Measurements from ENCODE around the gene CMIP.
"Not testable (repeated sequence)": the region's sequence is repeated elsewhere in the genome, so short reads cannot be mapped to it uniquely, and the experiment has no call there.

CMIP gene

DNA sequence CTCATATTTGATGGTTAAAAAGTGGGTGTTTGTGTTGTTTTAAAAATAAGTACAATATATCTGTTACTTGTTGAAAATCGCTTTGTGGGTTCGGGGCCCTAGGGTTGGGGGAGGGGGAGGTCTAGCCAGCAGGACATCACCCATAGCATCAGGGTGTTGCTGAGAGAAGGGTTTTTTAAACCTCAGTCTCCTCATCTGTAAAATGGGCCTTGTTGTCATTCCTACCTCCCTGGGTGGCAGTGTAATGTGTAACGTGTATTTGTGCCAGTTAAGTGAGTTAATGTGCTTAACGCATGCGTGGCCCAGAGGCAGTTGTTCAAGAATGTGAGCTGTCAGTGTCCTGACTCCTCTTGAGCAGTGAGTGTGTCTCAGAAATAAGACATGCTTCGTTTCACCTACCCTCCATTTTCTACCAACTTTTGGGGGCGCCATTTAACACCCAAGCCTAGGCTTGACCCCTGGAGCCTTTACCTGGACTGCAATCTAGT lies 129.0 kb downstream of the CMIP start:
- Histone ChIP-seq H3K27me3 (replicated peaks; ENCODE audit: control insufficient read depth, insufficient read depth, low read length, poor library complexity, severe bottlenecking) (no peaks in the 10 kb centered on the region), H3K27ac (ENCODE audit: insufficient read depth, low read length, poor library complexity, severe bottlenecking) (no peak overlapping the region), H3K4me3 (ENCODE audit: insufficient read depth, low read depth, low read length, poor library complexity, severe bottlenecking) (no peak overlapping the region), H3K36me3 (ENCODE audit: control insufficient read depth, insufficient read depth, low read length) (no peaks in the 10 kb centered on the region), H3K9me3 (ENCODE audit: control insufficient read depth, low read length) (no peaks in the 10 kb centered on the region), H3K4me1 (ENCODE audit: control insufficient read depth, insufficient read depth, low read length, poor library complexity, severe bottlenecking) (no peaks in the 10 kb centered on the region)
- no peak for DNase-seq

DNA sequence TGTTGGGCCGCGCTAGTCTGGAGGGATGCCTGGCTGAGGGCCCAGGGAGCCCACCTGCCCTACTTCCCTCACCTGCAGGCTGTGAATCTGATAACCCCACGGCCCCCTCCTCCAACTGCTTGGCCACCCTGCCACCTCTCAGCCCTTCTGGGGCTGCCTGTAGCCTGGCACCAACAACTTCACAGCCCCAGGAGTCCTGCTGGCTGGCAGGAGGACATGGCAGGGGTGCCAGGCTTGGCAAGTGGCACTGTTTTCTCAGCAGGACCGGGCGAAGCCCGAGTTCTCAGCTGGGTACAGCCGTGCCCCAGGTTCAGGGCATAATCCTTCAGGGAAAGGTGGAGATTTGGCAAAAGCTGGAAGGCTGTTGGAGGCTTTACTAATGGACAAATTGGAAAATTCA lies 129.6 kb downstream of the CMIP start:
- Histone ChIP-seq H3K9me3 (ENCODE audit: control insufficient read depth, low read length) (no peaks in the 10 kb centered on the region), H3K4me1 (ENCODE audit: control insufficient read depth, insufficient read depth, low read length, poor library complexity, severe bottlenecking) (no peaks in the 10 kb centered on the region), H3K27ac (ENCODE audit: insufficient read depth, low read length, poor library complexity, severe bottlenecking) (no peak overlapping the region), H3K27me3 (replicated peaks; ENCODE audit: control insufficient read depth, insufficient read depth, low read length, poor library complexity, severe bottlenecking) (no peaks in the 10 kb centered on the region), H3K4me3 (ENCODE audit: insufficient read depth, low read depth, low read length, poor library complexity, severe bottlenecking) (no peak overlapping the region), H3K36me3 (ENCODE audit: control insufficient read depth, insufficient read depth, low read length) (no peaks in the 10 kb centered on the region)
- DNase-seq: no peak

DNA sequence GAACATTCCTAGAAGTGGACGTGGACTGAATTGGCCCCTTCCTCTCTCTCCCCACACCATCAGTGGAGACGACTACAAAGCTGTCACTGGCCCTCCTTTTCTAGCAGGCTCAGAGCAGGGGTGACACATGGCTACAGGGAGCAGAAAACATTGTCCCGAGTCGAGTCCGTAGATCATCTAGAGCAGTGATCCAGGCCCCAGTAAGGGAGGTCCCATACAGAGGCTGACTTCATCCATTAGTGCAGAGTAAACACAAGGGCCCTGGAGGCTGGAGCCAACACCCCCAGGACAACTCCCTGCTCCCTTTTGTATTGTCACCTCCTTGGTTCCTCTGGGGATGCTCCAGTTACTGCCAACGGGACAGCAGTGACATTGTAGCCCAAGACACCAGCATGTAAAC lies 130.7 kb downstream of the CMIP start:
- Histone ChIP-seq H3K4me1 (ENCODE audit: control insufficient read depth, insufficient read depth, low read length, poor library complexity, severe bottlenecking) (no peaks in the 10 kb centered on the region), H3K27me3 (replicated peaks; ENCODE audit: control insufficient read depth, insufficient read depth, low read length, poor library complexity, severe bottlenecking) (no peaks in the 10 kb centered on the region), H3K4me3 (ENCODE audit: insufficient read depth, low read depth, low read length, poor library complexity, severe bottlenecking) (no peak overlapping the region), H3K27ac (ENCODE audit: insufficient read depth, low read length, poor library complexity, severe bottlenecking) (no peak overlapping the region), H3K36me3 (ENCODE audit: control insufficient read depth, insufficient read depth, low read length) (no peaks in the 10 kb centered on the region), H3K9me3 (ENCODE audit: control insufficient read depth, low read length) (no peaks in the 10 kb centered on the region)
- DNase-seq: no peak

DNA sequence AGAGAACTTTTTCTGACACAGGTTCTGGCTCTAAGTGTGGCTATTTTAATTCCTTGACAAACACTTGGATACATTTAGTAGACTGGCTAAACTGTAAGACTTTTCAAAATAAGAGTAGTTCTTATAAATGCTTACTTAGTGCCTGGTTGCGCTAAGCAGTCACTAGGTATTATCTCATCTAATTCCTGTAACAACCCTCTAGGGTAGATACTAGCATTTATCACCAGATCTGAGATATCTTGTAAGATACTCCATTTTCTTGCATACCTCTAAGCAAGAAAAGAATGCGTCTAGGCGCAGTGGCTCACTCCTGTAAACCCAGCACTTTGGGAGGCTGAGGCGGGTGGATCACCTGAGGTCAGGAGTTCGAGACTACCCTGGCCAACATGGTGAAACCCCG lies 131.2 kb downstream of the CMIP start:
- Histone ChIP-seq H3K36me3 (ENCODE audit: control insufficient read depth, insufficient read depth, low read length) (no peaks in the 10 kb centered on the region), H3K9me3 (ENCODE audit: control insufficient read depth, low read length) (no peaks in the 10 kb centered on the region), H3K27me3 (replicated peaks; ENCODE audit: control insufficient read depth, insufficient read depth, low read length, poor library complexity, severe bottlenecking) (no peaks in the 10 kb centered on the region), H3K4me1 (ENCODE audit: control insufficient read depth, insufficient read depth, low read length, poor library complexity, severe bottlenecking) (no peaks in the 10 kb centered on the region), H3K27ac (ENCODE audit: insufficient read depth, low read length, poor library complexity, severe bottlenecking) (no peak overlapping the region), H3K4me3 (ENCODE audit: insufficient read depth, low read depth, low read length, poor library complexity, severe bottlenecking) (no peak overlapping the region)
- DNase-seq: no peak

DNA sequence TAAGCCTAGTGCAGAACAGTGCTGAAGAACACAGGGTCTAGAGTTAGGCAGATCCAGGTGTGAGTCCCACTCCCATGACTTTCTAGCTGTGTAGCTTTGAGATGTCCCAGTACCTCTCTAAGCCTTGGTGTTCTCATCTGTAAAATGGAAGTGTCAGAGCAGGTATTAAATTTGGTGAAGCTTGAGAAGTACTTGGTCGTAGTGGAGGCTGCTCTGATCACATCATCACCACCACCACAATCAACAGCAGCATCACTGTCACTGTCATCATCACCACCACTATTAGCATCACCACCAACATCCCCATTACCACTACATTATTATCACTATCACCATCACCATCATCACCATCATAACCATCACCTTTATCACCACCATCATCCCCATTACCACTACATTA lies 132.1 kb downstream of the CMIP start:
- H3K36me3 ChIP-seq (ENCODE audit: control insufficient read depth, insufficient read depth, low read length): no peaks in the 10 kb centered on the region
- no peaks in the 10 kb centered on the region for H3K27me3 ChIP-seq (replicated peaks; ENCODE audit: control insufficient read depth, insufficient read depth, low read length, poor library complexity, severe bottlenecking)
- no peaks in the 10 kb centered on the region for H3K9me3 ChIP-seq (ENCODE audit: control insufficient read depth, low read length)
- no peaks in the 10 kb centered on the region for H3K4me1 ChIP-seq (ENCODE audit: control insufficient read depth, insufficient read depth, low read length, poor library complexity, severe bottlenecking)
- no peak overlapping the region for H3K4me3 ChIP-seq (ENCODE audit: insufficient read depth, low read depth, low read length, poor library complexity, severe bottlenecking)
- H3K27ac ChIP-seq (ENCODE audit: insufficient read depth, low read length, poor library complexity, severe bottlenecking): no peak overlapping the region
- DNase-seq: no peak

- H3K36me3 ChIP-seq (ENCODE audit: control insufficient read depth, insufficient read depth, low read length): not testable (repeated sequence)
These were observed 132.7 kb downstream of the CMIP start for GRCh38 chr16:81577272-81577671.

GRCh38 chr16:81578076-81578475 lies 133.5 kb downstream of the CMIP start:
- Histone ChIP-seq H3K4me1 (ENCODE audit: control insufficient read depth, insufficient read depth, low read length, poor library complexity, severe bottlenecking) (no peaks in the 10 kb centered on the region), H3K4me3 (ENCODE audit: insufficient read depth, low read depth, low read length, poor library complexity, severe bottlenecking) (no peak overlapping the region), H3K27ac (ENCODE audit: insufficient read depth, low read length, poor library complexity, severe bottlenecking) (no peak overlapping the region), H3K9me3 (ENCODE audit: control insufficient read depth, low read length) (no peaks in the 10 kb centered on the region), H3K27me3 (replicated peaks; ENCODE audit: control insufficient read depth, insufficient read depth, low read length, poor library complexity, severe bottlenecking) (no peaks in the 10 kb centered on the region), H3K36me3 (ENCODE audit: control insufficient read depth, insufficient read depth, low read length) (no peaks in the 10 kb centered on the region)
- DNase-seq: no peak

More at GRCh38 chr16:81577272-81577671, 132.7 kb downstream of the CMIP start:
- not testable (repeated sequence) for DNase-seq; H3K9me3 ChIP-seq (ENCODE audit: control insufficient read depth, low read length); H3K27me3 ChIP-seq (replicated peaks; ENCODE audit: control insufficient read depth, insufficient read depth, low read length, poor library complexity, severe bottlenecking); H3K27ac ChIP-seq (ENCODE audit: insufficient read depth, low read length, poor library complexity, severe bottlenecking); H3K4me1 ChIP-seq (ENCODE audit: control insufficient read depth, insufficient read depth, low read length, poor library complexity, severe bottlenecking); H3K4me3 ChIP-seq (ENCODE audit: insufficient read depth, low read depth, low read length, poor library complexity, severe bottlenecking)

- Histone ChIP-seq H3K36me3 (ENCODE audit: control insufficient read depth, insufficient read depth, low read length) (no peaks in the 10 kb centered on the region), H3K4me1 (ENCODE audit: control insufficient read depth, insufficient read depth, low read length, poor library complexity, severe bottlenecking) (no peaks in the 10 kb centered on the region), H3K27me3 (replicated peaks; ENCODE audit: control insufficient read depth, insufficient read depth, low read length, poor library complexity, severe bottlenecking) (no peaks in the 10 kb centered on the region), H3K9me3 (ENCODE audit: control insufficient read depth, low read length) (no peaks in the 10 kb centered on the region), H3K27ac (ENCODE audit: insufficient read depth, low read length, poor library complexity, severe bottlenecking) (no peak overlapping the region), H3K4me3 (ENCODE audit: insufficient read depth, low read depth, low read length, poor library complexity, severe bottlenecking) (no peak overlapping the region)
- DNase-seq: no peak
These were observed 134.2 kb downstream of the CMIP start for GRCh38 chr16:81578636-81579413.

- H3K4me3 ChIP-seq (ENCODE audit: insufficient read depth, low read depth, low read length, poor library complexity, severe bottlenecking): no peak overlapping the region
- no peak overlapping the region for H3K27ac ChIP-seq (ENCODE audit: insufficient read depth, low read length, poor library complexity, severe bottlenecking)
- no peaks in the 10 kb centered on the region for H3K27me3 ChIP-seq (replicated peaks; ENCODE audit: control insufficient read depth, insufficient read depth, low read length, poor library complexity, severe bottlenecking)
- H3K9me3 ChIP-seq (ENCODE audit: control insufficient read depth, low read length): no peaks in the 10 kb centered on the region
- no peaks in the 10 kb centered on the region for H3K4me1 ChIP-seq (ENCODE audit: control insufficient read depth, insufficient read depth, low read length, poor library complexity, severe bottlenecking)
- no peak for DNase-seq
- H3K36me3 ChIP-seq (ENCODE audit: control insufficient read depth, insufficient read depth, low read length): no peaks in the 10 kb centered on the region
These were observed 136.5 kb downstream of the CMIP start for GRCh38 chr16:81581107-81581506.

DNA sequence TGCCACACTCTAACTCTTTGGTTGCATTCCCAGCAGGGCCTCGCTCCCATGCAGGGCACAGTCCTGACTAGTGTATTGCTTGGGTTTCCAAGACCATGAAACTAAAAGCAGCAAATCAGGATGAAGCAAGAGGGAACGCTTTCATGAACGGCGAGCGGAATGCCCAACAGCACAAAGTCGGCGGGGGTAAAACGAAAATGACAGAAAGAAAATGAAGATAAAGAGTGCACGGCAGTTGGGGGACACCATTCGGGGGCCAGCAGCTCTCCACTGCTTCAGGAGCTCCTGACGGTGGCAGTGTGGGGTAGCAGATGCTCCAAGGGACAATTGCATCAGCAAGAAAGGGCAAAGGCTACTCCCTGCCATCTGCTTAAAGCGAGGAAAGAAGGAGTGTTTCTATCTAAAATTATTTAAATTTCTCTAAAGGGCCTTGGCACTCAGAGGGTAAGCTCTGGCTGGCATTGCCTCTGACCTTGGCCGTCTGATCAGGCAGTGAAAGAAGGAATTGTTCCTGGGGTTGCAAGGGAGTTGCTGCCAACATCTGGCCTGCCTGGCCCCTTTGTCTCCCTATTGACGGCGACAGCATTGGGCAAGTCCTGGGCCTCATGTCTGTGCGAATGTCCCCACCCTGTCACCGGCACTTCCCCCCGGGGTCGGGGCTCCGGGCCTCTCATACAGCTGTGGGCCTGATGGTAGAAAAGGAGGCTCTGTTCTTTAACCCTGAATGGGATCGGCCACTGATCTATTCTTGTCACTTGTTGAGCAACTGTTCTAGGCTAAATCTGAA lies 138.2 kb downstream of the CMIP start:
- no peak overlapping the region for H3K27ac ChIP-seq (ENCODE audit: insufficient read depth, low read length, poor library complexity, severe bottlenecking)
- H3K9me3 ChIP-seq (ENCODE audit: control insufficient read depth, low read length): no peaks in the 10 kb centered on the region
- no peaks in the 10 kb centered on the region for H3K4me1 ChIP-seq (ENCODE audit: control insufficient read depth, insufficient read depth, low read length, poor library complexity, severe bottlenecking)

More for the DNA sequence above, 138.2 kb downstream of the CMIP start:
- H3K4me3 ChIP-seq (ENCODE audit: insufficient read depth, low read depth, low read length, poor library complexity, severe bottlenecking): no peak overlapping the region
- no peaks in the 10 kb centered on the region for H3K36me3 ChIP-seq (ENCODE audit: control insufficient read depth, insufficient read depth, low read length)
- DNase-seq: no peak
- H3K27me3 ChIP-seq (replicated peaks; ENCODE audit: control insufficient read depth, insufficient read depth, low read length, poor library complexity, severe bottlenecking): no peaks in the 10 kb centered on the region

Data from effector memory CD4-positive, alpha-beta T cell (primary cell).